Tibial nerve (tissue), 4 donors: Measurements from ENCODE around the gene ASIC1.

Experiments
- EP300 ChIP-seq, 2 donors: sonication (generic); formaldehyde crosslinking; IDR thresholded peaks; one replicate each; pipeline ENCODE4 v1.6.1; 2017; ENCODE audit warnings: antibody characterized with exemption in 2 of 2, mild to moderate bottlenecking in 1 of 2
- POLR2A ChIP-seq, 2 donors: fragments of 450-650 bp; IDR thresholded peaks; one replicate each; pipeline ENCODE4 v1.6.1; 2017; ENCODE audit warnings: antibody characterized with exemption in 2 of 2, mild to moderate bottlenecking in 2 of 2, moderate library complexity in 2 of 2
- TF ChIP-seq, protein P1 (sequence below), 5 experiments: fragments of 200-600 bp in 3 of 5; fragments of 450-650 bp in 2 of 5; sonication (generic) in 3 of 5; IDR thresholded peaks; one replicate each; pipeline ENCODE4 v1.5.1; 2016 to 2019; ENCODE audit warnings: antibody characterized with exemption in 5 of 5, mild to moderate bottlenecking in 3 of 5, moderate library complexity in 2 of 5

DNA sequence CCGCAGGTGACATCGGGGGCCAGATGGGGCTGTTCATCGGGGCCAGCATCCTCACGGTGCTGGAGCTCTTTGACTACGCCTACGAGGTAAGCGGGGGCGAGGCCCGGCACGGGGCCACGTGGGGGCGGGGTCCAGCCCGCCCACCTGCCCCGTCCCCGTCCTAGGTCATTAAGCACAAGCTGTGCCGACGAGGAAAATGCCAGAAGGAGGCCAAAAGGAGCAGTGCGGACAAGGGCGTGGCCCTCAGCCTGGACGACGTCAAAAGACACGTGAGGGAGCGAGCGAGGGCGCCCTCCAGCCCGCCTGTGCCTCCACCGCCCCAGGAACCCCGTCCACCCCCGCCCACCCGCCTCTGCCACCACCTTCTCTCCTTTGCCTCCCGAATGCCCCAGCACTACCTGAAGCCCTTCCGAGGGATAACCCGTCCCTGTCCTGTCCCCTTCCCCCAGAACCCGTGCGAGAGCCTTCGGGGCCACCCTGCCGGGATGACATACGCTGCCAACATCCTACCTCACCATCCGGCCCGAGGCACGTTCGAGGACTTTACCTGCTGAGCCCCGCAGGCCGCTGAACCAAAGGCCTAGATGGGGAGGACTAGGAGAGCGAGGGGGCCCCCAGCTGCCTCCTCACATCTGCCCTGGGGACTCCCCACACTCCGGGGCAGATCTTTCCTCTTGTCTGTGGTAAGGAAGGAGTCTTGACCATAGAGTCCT lies 23.9 kb downstream of the ASIC1 start:
- TF ChIP-seq, protein P1, sequence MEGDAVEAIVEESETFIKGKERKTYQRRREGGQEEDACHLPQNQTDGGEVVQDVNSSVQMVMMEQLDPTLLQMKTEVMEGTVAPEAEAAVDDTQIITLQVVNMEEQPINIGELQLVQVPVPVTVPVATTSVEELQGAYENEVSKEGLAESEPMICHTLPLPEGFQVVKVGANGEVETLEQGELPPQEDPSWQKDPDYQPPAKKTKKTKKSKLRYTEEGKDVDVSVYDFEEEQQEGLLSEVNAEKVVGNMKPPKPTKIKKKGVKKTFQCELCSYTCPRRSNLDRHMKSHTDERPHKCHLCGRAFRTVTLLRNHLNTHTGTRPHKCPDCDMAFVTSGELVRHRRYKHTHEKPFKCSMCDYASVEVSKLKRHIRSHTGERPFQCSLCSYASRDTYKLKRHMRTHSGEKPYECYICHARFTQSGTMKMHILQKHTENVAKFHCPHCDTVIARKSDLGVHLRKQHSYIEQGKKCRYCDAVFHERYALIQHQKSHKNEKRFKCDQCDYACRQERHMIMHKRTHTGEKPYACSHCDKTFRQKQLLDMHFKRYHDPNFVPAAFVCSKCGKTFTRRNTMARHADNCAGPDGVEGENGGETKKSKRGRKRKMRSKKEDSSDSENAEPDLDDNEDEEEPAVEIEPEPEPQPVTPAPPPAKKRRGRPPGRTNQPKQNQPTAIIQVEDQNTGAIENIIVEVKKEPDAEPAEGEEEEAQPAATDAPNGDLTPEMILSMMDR (IDR thresholded peaks at IDR 0.05), result no peak
- TF ChIP-seq POLR2A (IDR thresholded peaks at IDR 0.05) (no peak), EP300 (IDR thresholded peaks at IDR 0.05) (peak in 1 of 2 donors; percentile 64)
